Subcutaneous abdominal adipose tissue (tissue), 5 donors: ENCODE data around the gene NDC1.

Source experiments
- H3K27ac ChIP-seq: one replicate; pipeline ENCODE4 v1.7.0; 2013; ENCODE audit warnings: low read depth, mild to moderate bottlenecking, inconsistent platforms, low read length, moderate library complexity
- H3K27me3 ChIP-seq, 5 donors: one replicate each; pipeline ENCODE4 v1.7.0; 2013; ENCODE audit warnings: low read length in 5 of 5, inconsistent platforms in 1 of 5; ENCODE audit not compliant: control insufficient read depth in 5 of 5, insufficient read depth in 4 of 5
- H3K36me3 ChIP-seq, 5 donors: one replicate each; pipeline ENCODE4 v1.7.0; 2013; ENCODE audit warnings: low read length in 5 of 5; ENCODE audit not compliant: control insufficient read depth in 5 of 5, insufficient read depth in 5 of 5
- H3K4me1 ChIP-seq, 5 donors: one replicate each; pipeline ENCODE4 v1.7.0; 2013; ENCODE audit warnings: low read length in 5 of 5, mild to moderate bottlenecking in 3 of 5, moderate library complexity in 1 of 5; ENCODE audit not compliant: control insufficient read depth in 5 of 5, insufficient read depth in 5 of 5
- H3K4me3 ChIP-seq, 5 donors: one replicate each; pipeline ENCODE4 v1.7.0; 2013; ENCODE audit warnings: low read length in 5 of 5, low read depth in 1 of 5
- H3K9ac ChIP-seq, 5 donors: one replicate each; pipeline ENCODE4 v1.7.0; 2013; ENCODE audit warnings: low read length in 5 of 5, mild to moderate bottlenecking in 4 of 5, moderate library complexity in 3 of 5
- H3K9me3 ChIP-seq, 5 donors: one replicate each; pipeline ENCODE4 v1.7.0; 2013; ENCODE audit warnings: low read length in 5 of 5; ENCODE audit not compliant: control insufficient read depth in 5 of 5
- donor health status: healthy.
- donor health status: healthy.
- donor health status: healthy.
- donor health status: healthy.
- donor health status: healthy.

The NDC1 gene

GRCh38 chr1:53862507-53862906, 24.4 kb upstream of the NDC1 start:
- peaks cover 18 to 73% (median 39%) of the 10 kb centered on the region in 5 donors for H3K36me3 ChIP-seq
- no peak overlapping the region for H3K9ac ChIP-seq
- no peaks in the 10 kb centered on the region for H3K27me3 ChIP-seq

DNA sequence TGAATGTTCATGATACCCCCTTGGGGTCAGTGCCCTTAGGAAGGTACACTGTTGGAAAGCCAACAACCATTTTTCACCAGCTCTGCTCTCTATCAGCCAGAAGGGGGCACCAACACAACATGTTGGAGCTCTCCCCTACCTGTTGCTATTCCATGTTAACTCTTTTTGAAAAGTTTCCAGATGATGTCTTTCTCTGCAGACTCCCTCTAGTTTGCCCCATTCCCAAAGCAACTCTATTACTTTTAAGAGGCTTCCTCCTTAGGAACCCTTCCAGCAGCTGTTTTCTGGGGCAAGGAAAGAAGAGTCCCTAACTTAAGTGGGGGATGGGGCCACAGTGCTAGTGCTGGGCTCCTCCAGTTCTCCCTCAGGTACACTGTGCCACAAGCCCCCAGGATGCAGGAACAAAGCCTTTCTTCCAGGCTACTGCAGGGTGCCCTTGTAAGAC, 22.9 kb upstream of the NDC1 start:
- Histone ChIP-seq H3K4me1 (no peaks in the 10 kb centered on the region), H3K36me3 (peaks cover 14 to 76% (median 44%) of the 10 kb centered on the region in 5 donors), H3K9ac (no peak overlapping the region), H3K27me3 (no peaks in the 10 kb centered on the region), H3K9me3 (no peaks in the 10 kb centered on the region), H3K4me3 (no peak overlapping the region), H3K27ac (no peak overlapping the region)

More at GRCh38 chr1:53862507-53862906, 24.4 kb upstream of the NDC1 start:
- H3K4me1 ChIP-seq = no peaks in the 10 kb centered on the region
- no peak overlapping the region for H3K4me3 ChIP-seq
- H3K27ac ChIP-seq = no peak overlapping the region
- H3K9me3 ChIP-seq = no peaks in the 10 kb centered on the region

DNA sequence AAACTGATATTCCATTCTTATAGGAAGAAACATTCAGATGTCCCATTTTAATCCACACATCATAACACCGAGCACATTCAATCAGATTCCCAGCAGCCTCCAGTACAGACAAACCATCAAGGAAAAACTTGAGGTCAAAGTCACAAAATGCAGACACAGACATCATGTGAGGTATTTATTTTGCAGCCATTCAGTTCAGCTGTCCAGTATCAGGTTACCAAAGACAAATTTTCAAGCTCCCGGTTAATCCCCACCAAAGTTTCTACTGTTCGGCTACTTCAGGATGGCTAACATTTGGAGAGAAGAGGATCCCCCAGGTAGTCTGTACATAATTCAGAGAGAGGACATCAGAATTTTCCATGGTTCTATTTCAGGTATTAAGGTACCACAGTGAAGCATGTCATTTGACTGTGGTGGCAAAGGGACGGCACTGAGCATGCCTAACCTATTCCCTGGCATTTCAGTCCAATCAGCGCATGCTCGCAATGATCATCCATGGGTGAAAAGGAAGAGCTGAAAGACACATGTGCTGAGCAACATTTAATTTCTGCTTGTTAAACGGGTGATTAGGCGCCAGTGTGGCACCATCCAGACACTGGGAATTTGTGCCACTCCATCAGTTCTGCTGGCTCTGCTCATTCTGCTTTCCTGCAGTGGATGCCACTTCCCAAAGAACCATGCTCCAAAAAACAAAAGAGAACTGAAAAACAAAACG, 13.6 kb upstream of the NDC1 start:
- Histone ChIP-seq H3K9me3 (peaks cover 0 to 4% (median 0%) of the 10 kb centered on the region in 5 donors), H3K4me1 (no peaks in the 10 kb centered on the region), H3K4me3 (no peak overlapping the region), H3K36me3 (peaks cover 27 to 58% (median 48%) of the 10 kb centered on the region in 5 donors), H3K27ac (no peak overlapping the region), H3K27me3 (no peaks in the 10 kb centered on the region), H3K9ac (no peak overlapping the region)

- Histone ChIP-seq H3K4me1 (no peaks in the 10 kb centered on the region), H3K27ac (no peak overlapping the region), H3K4me3 (no peak overlapping the region), H3K9me3 (peaks cover 0 to 4% (median 0%) of the 10 kb centered on the region in 5 donors), H3K27me3 (no peaks in the 10 kb centered on the region), H3K9ac (no peak overlapping the region), H3K36me3 (peaks cover 20 to 43% (median 32%) of the 10 kb centered on the region in 5 donors)
These were observed 12.1 kb upstream of the NDC1 start for GRCh38 chr1:53850082-53850673.

DNA sequence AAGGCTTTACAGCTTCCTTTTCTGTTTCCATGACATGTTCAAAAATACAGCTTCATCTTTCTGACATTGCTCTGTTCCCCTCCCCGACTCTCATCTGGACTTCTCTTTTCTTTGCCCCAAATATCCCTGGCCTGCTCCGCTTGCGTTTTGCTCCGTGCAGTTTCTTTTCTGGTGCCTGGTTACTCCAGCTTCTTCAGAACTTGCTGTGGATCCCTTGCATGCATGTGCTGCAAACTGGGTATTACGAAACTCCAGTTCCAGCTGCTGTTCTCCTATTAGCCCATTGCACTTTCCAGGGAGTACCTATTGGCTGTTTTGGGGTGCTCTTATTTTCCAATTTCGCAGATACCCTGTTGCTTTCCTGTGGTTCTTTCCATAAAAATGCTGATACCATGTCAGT, 9.9 kb upstream of the NDC1 start:
- no peak overlapping the region for H3K9ac ChIP-seq
- peaks cover 0 to 12% (median 3%) of the 10 kb centered on the region in 5 donors for H3K9me3 ChIP-seq
- no peaks in the 10 kb centered on the region for H3K4me1 ChIP-seq
- peaks cover 10 to 22% (median 16%) of the 10 kb centered on the region in 5 donors for H3K36me3 ChIP-seq
- no peak overlapping the region for H3K27ac ChIP-seq
- H3K4me3 ChIP-seq = no peak overlapping the region
- no peaks in the 10 kb centered on the region for H3K27me3 ChIP-seq

GRCh38 chr1:53842347-53842746, 4.3 kb upstream of the NDC1 start:
- H3K36me3 ChIP-seq = no peaks in the 10 kb centered on the region
- H3K27me3 ChIP-seq = no peaks in the 10 kb centered on the region
- H3K9me3 ChIP-seq = peaks cover 0 to 18% (median 12%) of the 10 kb centered on the region in 5 donors
- no peak overlapping the region for H3K27ac ChIP-seq
- H3K9ac ChIP-seq = no peak overlapping the region
- peaks cover 0 to 8% (median 5%) of the 10 kb centered on the region in 5 donors for H3K4me1 ChIP-seq
- no peak overlapping the region for H3K4me3 ChIP-seq

GRCh38 chr1:53838654-53838974, 518 bp upstream of the NDC1 start:
- Histone ChIP-seq H3K9ac (peak overlapping the region in 1 of 5 donors; percentile 94), H3K27ac (peak overlapping the region; percentile 92), H3K4me3 (peak overlapping the region; percentile 48 to 97 (median 95))

GRCh38 chr1:53837646-53837923, 511 bp downstream of the NDC1 start:
- Histone ChIP-seq H3K4me3 (peak overlapping the region; percentile 87 to 98 (median 96)), H3K27ac (peak overlapping the region; percentile 92), H3K4me1 (peaks cover 0 to 13% (median 11%) of the 10 kb centered on the region in 5 donors), H3K9ac (peak overlapping the region; percentile 3 to 97 (median 93)), H3K27me3 (no peaks in the 10 kb centered on the region), H3K9me3 (peaks cover 0 to 7% (median 5%) of the 10 kb centered on the region in 5 donors), H3K36me3 (no peaks in the 10 kb centered on the region)

More at GRCh38 chr1:53838654-53838974, 518 bp upstream of the NDC1 start:
- Histone ChIP-seq H3K36me3 (no peaks in the 10 kb centered on the region), H3K27me3 (no peaks in the 10 kb centered on the region), H3K9me3 (peaks cover 0 to 15% (median 10%) of the 10 kb centered on the region in 5 donors), H3K4me1 (peaks cover 0 to 13% (median 11%) of the 10 kb centered on the region in 5 donors)

DNA sequence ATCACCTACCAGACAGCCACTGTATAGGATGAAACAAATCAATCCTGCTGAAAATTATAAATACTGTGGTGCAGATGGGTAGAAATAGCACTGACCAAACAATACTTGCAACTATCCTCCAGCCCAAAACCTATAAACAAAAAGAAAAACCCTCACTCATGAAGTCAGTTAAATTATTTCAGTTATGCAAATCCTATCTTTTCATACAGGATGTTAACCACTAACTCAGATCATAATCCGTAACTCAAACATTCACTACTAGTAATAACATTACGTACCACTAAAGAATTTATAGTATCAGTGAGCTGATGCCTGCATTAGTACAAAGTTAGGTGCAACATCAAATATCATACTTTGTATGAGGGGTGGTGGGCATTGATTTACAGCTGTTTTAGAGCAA, 2.6 kb downstream of the NDC1 start:
- Histone ChIP-seq H3K9me3 (peaks cover 0 to 2% (median 0%) of the 10 kb centered on the region in 5 donors), H3K4me3 (no peak overlapping the region), H3K4me1 (peaks cover 0 to 13% (median 11%) of the 10 kb centered on the region in 5 donors), H3K27ac (no peak overlapping the region), H3K9ac (no peak overlapping the region), H3K27me3 (no peaks in the 10 kb centered on the region), H3K36me3 (peaks cover 0 to under 1% (median 0%) of the 10 kb centered on the region in 5 donors)

DNA sequence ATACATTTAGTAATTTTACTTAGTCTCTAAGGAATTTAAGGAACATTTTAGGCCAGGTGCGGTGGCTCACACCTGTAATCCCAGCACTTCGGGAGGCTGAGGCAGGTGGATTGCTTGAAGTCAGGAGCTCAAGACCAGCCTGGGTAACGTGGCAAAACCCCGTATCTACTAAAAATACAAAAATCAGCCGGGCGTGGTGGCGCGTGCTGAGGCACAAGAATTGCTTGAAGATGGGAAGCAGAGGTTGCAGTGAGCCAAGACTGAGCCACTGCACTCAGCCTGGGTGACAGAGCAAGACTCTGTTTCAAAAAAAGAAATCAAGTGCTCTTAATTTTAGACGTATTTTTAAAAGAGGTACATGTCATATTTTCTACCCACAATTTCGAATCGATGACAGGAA, 3.3 kb downstream of the NDC1 start:
- H3K4me3 ChIP-seq = no peak overlapping the region
- H3K9me3 ChIP-seq = no peaks in the 10 kb centered on the region
- no peak overlapping the region for H3K9ac ChIP-seq
- no peaks in the 10 kb centered on the region for H3K27me3 ChIP-seq
- peaks cover 0 to 13% (median 11%) of the 10 kb centered on the region in 5 donors for H3K4me1 ChIP-seq
- H3K27ac ChIP-seq = no peak overlapping the region
- H3K36me3 ChIP-seq = peaks cover 0 to 4% (median 0%) of the 10 kb centered on the region in 5 donors
